Neural cell (in vitro differentiated cells): ENCODE data around the gene AMZ1. TPM values are rescaled to one million over a fixed set of nuclear protein-coding genes. Genes with fewer than 3 reads are reported as not detected.

ENCODE experiments used
- H2AFZ ChIP-seq: fragments of 200-600, 300-800 bp; sonication (generic), shearing (Covaris generic); 2 replicates; pipeline ENCODE4 v1.6.0; 2014; ENCODE audit warnings: low read depth, mild to moderate bottlenecking, antibody characterized with exemption, low read length, moderate library complexity
- H3F3A ChIP-seq: fragments of 200-600 bp; shearing (Covaris generic); 2 replicates; pipeline ENCODE4 v1.6.1; 2016; ENCODE audit warnings: mild to moderate bottlenecking, moderate library complexity, mixed read lengths, antibody characterized with exemption, low read length; ENCODE audit not compliant: insufficient read depth, poor library complexity, severe bottlenecking
- H3K27ac ChIP-seq: fragments of 200-600, 300-800 bp; sonication (generic), shearing (Covaris generic); 2 replicates; pipeline ENCODE4 v1.5.1; 2014; ENCODE audit warnings: mild to moderate bottlenecking, low read length, moderate library complexity
- H3K27me3 ChIP-seq: fragments of 300-800, 200-600 bp; sonication (generic), shearing (Covaris generic); 2 replicates; pipeline ENCODE4 v1.6.0; 2014; ENCODE audit warnings: mild to moderate bottlenecking, low read depth, low read length, moderate library complexity; ENCODE audit not compliant: insufficient read depth
- H3K36me3 ChIP-seq: fragments of 300-800, 200-600 bp; sonication (generic), shearing (Covaris generic); 2 replicates; pipeline ENCODE4 v1.5.1; 2014; ENCODE audit warnings: mild to moderate bottlenecking, antibody characterized with exemption, low read length, moderate library complexity; ENCODE audit not compliant: insufficient read depth
- H3K4me2 ChIP-seq: fragments of 300-800, 200-600 bp; sonication (generic), shearing (Covaris generic); 2 replicates; pipeline ENCODE4 v1.6.0; 2014; ENCODE audit warnings: mild to moderate bottlenecking, low read length
- H3K4me3 ChIP-seq: fragments of 300-800, 200-600 bp; sonication (generic), shearing (Covaris generic); 2 replicates; pipeline ENCODE4 v1.5.1; 2014; ENCODE audit warnings: mild to moderate bottlenecking, low read length, moderate library complexity
- H3K79me2 ChIP-seq: fragments of 200-600 bp; shearing (Covaris generic); replicated peaks from 2 replicates; pipeline ENCODE4 v1.6.0; 2014; ENCODE audit warnings: mild to moderate bottlenecking, low read length, moderate library complexity; ENCODE audit not compliant: insufficient read depth
- H3K9ac ChIP-seq: fragments of 300-800, 200-600 bp; sonication (generic), shearing (Covaris generic); 2 replicates; pipeline ENCODE4 v1.6.1; 2016; ENCODE audit warnings: mild to moderate bottlenecking, low read length, mixed read lengths
- H3K9me2 ChIP-seq: fragments of 200-600 bp; shearing (Covaris generic); 2 replicates; pipeline ENCODE4 v1.6.1; 2016; ENCODE audit warnings: mild to moderate bottlenecking, low read length, mixed read lengths; ENCODE audit not compliant: insufficient read depth
- H3K9me3 ChIP-seq: fragments of 200-600, 300-800 bp; sonication (generic), shearing (Covaris generic); 2 replicates; pipeline ENCODE4 v1.6.1; 2016; ENCODE audit warnings: mild to moderate bottlenecking, mixed run types, low read length, moderate library complexity, mixed read lengths
- H4K20me1 ChIP-seq: fragments of 200-600 bp; shearing (Covaris generic); 2 replicates; pipeline ENCODE4 v1.6.1; 2016; ENCODE audit warnings: mild to moderate bottlenecking, mixed run types; ENCODE audit not compliant: insufficient read depth
- EP300 ChIP-seq: fragments of 450-650 bp; conservative IDR thresholded peaks from 2 replicates; pipeline ENCODE4 v1.6.1; 2014; ENCODE audit warnings: antibody characterized with exemption, mild to moderate bottlenecking, moderate library complexity; ENCODE audit not compliant: poor library complexity, severe bottlenecking
- EZH2 ChIP-seq: fragments of 200-600, 300-800 bp; shearing (Covaris generic), sonication (generic); IDR thresholded peaks from 2 replicates; pipeline ENCODE4 v1.6.1; 2014; ENCODE audit warnings: antibody characterized with exemption, low read length, borderline replicate concordance, mild to moderate bottlenecking; ENCODE audit not compliant: insufficient read depth, poor library complexity, severe bottlenecking
- MXI1 ChIP-seq: fragments of 450-650 bp; conservative IDR thresholded peaks from 2 replicates; pipeline ENCODE4 v1.6.1; 2014; ENCODE audit warnings: antibody characterized with exemption, mild to moderate bottlenecking; ENCODE audit not compliant: poor library complexity, severe bottlenecking
- POLR2AphosphoS5 ChIP-seq: IDR thresholded peaks from 2 replicates; pipeline ENCODE4 v1.6.1; 2012
- RAD21 ChIP-seq: fragments of 450-650 bp; conservative IDR thresholded peaks from 2 replicates; pipeline ENCODE4 v1.6.1; 2014; ENCODE audit warnings: antibody characterized with exemption, mild to moderate bottlenecking, moderate library complexity
- REST ChIP-seq: IDR thresholded peaks from 2 replicates; pipeline ENCODE4 v1.6.1; 2012; ENCODE audit warnings: borderline replicate concordance
- SMC3 ChIP-seq: fragments of 450-650 bp; conservative IDR thresholded peaks from 2 replicates; pipeline ENCODE4 v1.6.1; 2014; ENCODE audit warnings: antibody characterized with exemption, mild to moderate bottlenecking, moderate library complexity; ENCODE audit not compliant: poor library complexity
- TAF1 ChIP-seq: IDR thresholded peaks from 2 replicates; pipeline ENCODE4 v1.6.1; 2012; ENCODE audit warnings: low read depth
- polyA plus RNA-seq: library from polyadenylated mRNA; depleted of rRNA; stranded (reverse); fragments of >200 nt; gene quantifications from 2 replicates; pipeline ENCODE4 v1.2.3, GENCODE V29; 2014
- TF ChIP-seq, protein P1 (sequence below): fragments of 450-650 bp; IDR thresholded peaks from 2 replicates; pipeline ENCODE4 v1.5.1; 2014; ENCODE audit warnings: antibody characterized with exemption, mild to moderate bottlenecking, moderate library complexity; ENCODE audit not compliant: poor library complexity, severe bottlenecking

Gene AMZ1
- polyA plus RNA-seq, 1 donor from 2014 or later, result not detected

- no peaks in the 10 kb centered on the region for H4K20me1 ChIP-seq
- no peaks in the 10 kb centered on the region for H3K36me3 ChIP-seq
- no peaks in the 10 kb centered on the region for H3K9me3 ChIP-seq
- H3K4me3 ChIP-seq, result no peak overlapping the region
- TF ChIP-seq EZH2 (no peak), RAD21 (no peak), POLR2AphosphoS5 (no peak), EP300 (no peak), SMC3 (no peak), MXI1 (no peak)
- TF ChIP-seq, protein P1, sequence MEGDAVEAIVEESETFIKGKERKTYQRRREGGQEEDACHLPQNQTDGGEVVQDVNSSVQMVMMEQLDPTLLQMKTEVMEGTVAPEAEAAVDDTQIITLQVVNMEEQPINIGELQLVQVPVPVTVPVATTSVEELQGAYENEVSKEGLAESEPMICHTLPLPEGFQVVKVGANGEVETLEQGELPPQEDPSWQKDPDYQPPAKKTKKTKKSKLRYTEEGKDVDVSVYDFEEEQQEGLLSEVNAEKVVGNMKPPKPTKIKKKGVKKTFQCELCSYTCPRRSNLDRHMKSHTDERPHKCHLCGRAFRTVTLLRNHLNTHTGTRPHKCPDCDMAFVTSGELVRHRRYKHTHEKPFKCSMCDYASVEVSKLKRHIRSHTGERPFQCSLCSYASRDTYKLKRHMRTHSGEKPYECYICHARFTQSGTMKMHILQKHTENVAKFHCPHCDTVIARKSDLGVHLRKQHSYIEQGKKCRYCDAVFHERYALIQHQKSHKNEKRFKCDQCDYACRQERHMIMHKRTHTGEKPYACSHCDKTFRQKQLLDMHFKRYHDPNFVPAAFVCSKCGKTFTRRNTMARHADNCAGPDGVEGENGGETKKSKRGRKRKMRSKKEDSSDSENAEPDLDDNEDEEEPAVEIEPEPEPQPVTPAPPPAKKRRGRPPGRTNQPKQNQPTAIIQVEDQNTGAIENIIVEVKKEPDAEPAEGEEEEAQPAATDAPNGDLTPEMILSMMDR, result no peak
- no peak overlapping the region for H3K27ac ChIP-seq
- no peaks in the 10 kb centered on the region for H3K27me3 ChIP-seq
- no peak overlapping the region for H3K4me2 ChIP-seq
- no peak overlapping the region for H3K9ac ChIP-seq
- H3F3A ChIP-seq, result no peaks in the 10 kb centered on the region
- H3K79me2 ChIP-seq, result no peaks in the 10 kb centered on the region
- no peaks in the 10 kb centered on the region for H3K9me2 ChIP-seq
- no peak overlapping the region for H2AFZ ChIP-seq
Measured at GRCh38 chr7:2663121-2663886, 24.7 kb upstream of the AMZ1 start.

- Histone ChIP-seq H3K4me2 (no peak overlapping the region), H3F3A (no peaks in the 10 kb centered on the region), H3K27ac (no peak overlapping the region), H3K9ac (no peak overlapping the region), H3K4me3 (no peak overlapping the region), H3K36me3 (no peaks in the 10 kb centered on the region), H3K9me2 (no peaks in the 10 kb centered on the region), H3K79me2 (no peaks in the 10 kb centered on the region), H3K27me3 (no peaks in the 10 kb centered on the region), H4K20me1 (no peaks in the 10 kb centered on the region), H3K9me3 (no peaks in the 10 kb centered on the region), H2AFZ (no peak overlapping the region)
- TF ChIP-seq POLR2AphosphoS5 (no peak), SMC3 (no peak), MXI1 (no peak), RAD21 (no peak), EZH2 (no peak), TAF1 (no peak), REST (no peak), EP300 (no peak)
- TF ChIP-seq, protein P1, result no peak
Measured at GRCh38 chr7:2663960-2664359, 24.0 kb upstream of the AMZ1 start.
